ENCODE results near the gene E2F1.

E2F1 gene

GRCh38 chr20:33686100-33686983 lies at the start of gene E2F1:
TSS of gene E2F1 (minus strand) at chr20:33686385. CDS start at chr20:33686264, 121 bp downstream.
- DNase-seq: peak; percentile 91 to 96

DNA sequence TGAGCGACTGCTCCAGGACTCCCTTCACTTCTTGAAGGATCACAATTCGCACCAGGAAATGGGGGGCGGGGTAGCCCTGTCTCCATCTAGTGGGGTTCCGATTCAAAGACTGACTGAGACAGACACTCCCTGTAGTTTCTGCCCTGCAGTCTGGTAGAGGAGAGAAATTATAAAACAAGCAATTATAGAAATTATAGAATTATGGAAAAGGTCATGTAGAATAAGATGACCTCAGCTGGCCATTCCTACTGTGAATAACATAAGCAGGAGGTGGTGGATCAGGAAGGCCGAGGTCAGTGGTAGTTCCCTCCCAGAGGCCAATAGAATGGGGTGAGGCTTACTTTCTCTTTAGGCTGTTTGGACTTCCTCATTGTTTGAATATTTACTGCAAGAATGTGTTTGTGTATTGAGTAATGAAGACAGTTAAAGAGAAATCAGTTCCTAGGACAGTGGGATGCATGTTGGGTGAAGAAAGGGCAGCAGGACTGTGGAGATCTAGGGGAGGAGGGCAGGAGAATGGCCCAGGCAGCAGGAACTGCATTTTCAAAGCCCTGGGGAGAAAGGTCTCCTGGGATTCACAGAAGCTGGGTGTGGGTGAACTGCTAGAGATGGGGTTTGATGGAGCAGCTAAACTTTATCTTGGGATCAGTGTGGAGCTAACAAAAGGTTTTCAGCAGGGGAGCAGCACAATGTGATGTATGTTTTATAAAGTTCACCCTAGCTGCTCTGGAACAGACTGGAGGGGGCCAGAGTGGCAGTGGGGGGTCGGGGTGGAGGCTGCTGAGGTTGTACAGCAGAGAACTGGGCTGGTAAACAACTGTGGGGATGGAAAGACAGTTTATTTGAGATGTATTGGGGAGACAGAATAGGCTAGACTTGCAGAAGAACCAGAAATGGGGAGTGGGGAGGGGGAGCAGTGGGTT lies 47.7 kb upstream of the E2F1 start:
- DNase-seq: peak; percentile 85 to 92

GRCh38 chr20:33732166-33732970 lies 46.2 kb upstream of the E2F1 start:
- peak in 1 of 2 donors; percentile 14 for DNase-seq

DNA sequence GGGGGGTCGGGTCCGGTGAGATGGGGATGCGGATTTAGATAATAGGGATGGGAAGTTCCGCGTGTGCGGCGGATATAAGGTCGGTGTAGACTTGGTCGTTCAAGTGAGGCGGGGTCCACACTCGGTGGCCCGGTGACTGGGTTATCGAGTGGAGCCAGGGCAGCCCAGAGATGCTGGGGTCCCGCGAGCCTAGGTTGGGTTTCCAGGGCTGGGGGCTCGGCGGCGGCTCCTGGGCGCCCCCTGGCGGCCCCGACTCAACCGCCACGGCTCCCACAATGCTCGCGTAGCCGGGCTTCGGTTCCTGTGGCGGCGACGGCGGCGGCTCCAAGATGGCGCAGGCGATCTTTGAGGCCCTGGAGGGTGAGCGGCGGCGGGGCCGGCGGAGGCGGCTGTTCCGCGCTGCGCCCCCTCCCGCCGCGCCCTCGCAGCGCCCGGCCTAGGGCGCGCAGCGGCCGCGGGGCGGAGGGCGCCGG lies 45.5 kb upstream of the E2F1 start, which contains the start of gene ZNF341:
Gene ZNF341, plus strand, starts transcription at position 304 of the 473 bp plus-strand sequence. Its CDS starts 26 bp downstream, at position 330.
- peak; percentile 75 to 86 for DNase-seq

GRCh38 chr20:33730946-33731692 lies 44.9 kb upstream of the E2F1 start:
- no peak for DNase-seq

DNA sequence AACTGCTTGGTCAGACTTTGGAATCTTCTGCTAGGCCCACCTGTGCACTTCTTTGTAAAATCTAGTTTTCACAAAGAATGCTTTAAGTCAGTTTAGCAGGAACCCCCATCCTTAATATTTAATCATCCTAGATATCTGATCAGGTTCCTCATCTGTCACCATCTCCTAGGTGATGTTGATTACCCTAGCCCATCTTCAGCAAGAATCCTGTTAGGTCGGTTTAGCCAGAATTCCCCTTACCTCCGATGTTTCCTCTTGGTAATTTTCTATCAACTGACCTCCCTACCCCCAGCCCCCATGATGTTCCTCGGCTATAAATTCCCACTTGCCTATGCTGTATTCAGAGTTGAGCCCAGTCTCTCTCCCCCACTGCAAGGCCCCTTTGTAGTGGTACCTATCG lies 42.9 kb upstream of the E2F1 start:
- no peak for DNase-seq

- DNase-seq: no peak
These were observed 42.3 kb upstream of the E2F1 start for GRCh38 chr20:33728463-33728862.

DNA sequence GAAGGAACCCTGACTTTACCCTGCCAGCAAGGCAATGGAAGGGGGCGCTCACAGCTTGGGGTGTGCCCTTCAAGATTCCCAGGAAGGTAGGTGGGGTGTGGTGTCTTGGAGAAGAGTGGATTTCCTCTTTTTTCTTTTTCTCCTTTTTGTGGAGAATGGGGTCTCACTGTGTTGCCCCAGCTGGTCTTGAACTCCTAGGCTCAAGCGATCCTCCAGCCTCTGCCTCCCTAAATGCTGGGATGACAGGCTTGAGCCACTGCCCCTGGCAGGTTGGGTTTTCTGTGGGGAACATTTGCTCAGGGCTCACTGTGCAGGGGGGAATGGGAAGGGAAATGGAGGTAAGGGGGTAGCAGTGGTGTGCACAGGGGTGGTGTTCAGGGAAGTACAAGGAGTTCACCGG lies 41.6 kb upstream of the E2F1 start:
- no peak for DNase-seq

GRCh38 chr20:33727115-33727479 lies 40.9 kb upstream of the E2F1 start:
- no peak for DNase-seq

GRCh38 chr20:33725607-33726264 lies 39.6 kb upstream of the E2F1 start:
- no peak for DNase-seq

DNA sequence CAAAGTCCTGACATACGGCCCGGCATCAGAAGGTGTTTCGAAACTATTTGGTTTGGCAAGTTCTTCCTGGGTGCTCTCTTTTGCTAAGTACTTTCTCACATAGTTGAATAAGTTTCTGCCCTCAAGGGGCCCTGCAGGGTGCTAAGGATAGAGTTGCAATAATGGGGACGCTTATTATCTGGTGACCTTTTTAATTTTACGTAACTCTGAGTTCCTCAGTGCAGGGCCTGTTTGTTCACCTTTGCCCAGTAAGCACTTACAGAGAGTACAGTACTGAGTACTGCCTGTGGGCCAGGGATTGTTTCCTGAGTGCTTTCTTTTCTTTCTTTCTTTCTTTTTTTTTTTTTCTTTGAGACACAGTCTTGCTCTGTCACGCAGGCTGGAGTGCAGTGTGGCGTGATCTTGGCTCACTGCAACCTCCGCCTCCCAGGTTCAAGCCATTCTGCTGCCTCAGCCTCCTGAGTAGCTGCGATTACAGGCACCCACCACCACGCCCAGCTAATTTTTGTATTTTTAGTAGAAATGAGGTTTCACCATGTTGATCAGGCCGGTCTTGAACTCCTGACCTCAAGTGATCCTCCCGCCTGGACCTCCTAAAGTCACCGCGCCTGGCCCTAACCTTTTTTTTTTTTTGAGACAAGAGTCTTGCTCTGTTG lies 38.4 kb upstream of the E2F1 start:
- peak in 1 of 2 donors; percentile 37 for DNase-seq

DNA sequence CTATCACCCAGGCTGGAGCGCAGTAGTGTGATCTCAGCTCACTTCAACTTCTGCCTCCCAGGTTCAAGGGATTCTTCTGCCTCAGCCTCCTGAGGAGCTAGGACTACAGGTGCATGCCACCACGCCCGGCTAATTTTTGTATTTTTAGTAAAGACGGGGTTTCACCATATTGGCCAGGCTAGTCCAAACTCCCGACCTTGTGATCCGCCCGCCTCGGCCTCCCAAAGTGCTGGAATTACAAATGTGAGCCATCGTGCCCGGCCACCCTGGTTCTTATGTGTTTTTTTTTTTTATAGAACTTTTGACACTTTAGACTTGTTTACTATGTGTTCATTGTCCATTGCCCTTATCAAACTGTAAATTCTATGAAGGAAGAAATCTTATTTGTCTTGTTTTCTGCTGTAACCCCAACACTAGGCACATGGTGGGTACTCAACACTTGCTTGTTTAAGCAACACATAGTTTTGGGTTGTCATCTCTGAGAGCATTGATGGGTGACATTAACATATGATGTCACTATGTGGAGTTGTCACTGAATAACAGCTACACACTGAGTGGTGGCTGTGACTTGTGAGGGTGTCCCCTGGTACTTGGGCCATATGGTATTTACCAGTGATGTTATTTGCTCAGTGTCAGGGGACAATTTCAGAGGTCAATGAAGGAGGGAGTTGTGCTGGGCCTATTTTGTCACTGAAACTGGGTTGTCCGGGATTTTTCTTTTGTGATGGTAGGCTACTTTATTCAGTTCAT lies 35.4 kb upstream of the E2F1 start:
- DNase-seq: no peak

DNA sequence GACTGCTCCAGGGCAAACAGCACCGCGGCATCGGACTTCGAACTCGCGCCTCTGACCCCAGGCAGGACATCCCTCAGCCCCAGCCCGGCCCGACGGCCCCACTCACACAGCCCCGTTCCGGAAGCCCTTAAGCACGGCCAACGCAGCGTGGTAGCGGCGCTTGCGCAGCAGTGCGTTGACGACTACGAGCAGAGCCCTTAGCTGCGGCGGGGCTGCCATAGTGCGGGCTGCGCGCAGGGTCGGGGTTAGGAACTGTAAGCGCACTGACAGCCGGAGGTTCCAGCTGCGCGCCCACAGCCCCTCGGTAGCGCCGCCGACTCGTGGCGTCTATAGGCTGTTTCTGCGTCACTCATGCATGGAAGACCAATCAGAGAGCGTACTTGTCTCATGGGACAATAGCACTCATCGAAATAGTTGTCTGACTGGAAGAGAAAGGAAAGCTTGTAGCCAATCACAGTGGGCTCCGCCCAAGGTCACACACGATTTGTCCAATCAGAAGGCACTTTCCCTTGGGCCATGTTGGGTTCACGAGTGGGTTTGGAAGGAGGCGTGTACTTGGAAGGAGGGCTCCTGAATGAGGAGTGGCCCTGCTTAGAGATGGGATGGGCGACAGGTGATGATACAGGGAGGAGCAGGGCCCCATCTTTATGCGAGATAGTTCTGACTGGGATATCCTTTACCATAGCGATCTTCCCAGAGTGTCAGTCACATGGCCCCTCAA lies 34.0 kb upstream of the E2F1 start, which contains the start of gene PXMP4:
Gene PXMP4, minus strand, starts transcription at position 322 of the 721 bp plus-strand sequence. Its CDS starts 103 bp downstream, at position 219.
- peak; percentile 96 to 97 for DNase-seq

DNA sequence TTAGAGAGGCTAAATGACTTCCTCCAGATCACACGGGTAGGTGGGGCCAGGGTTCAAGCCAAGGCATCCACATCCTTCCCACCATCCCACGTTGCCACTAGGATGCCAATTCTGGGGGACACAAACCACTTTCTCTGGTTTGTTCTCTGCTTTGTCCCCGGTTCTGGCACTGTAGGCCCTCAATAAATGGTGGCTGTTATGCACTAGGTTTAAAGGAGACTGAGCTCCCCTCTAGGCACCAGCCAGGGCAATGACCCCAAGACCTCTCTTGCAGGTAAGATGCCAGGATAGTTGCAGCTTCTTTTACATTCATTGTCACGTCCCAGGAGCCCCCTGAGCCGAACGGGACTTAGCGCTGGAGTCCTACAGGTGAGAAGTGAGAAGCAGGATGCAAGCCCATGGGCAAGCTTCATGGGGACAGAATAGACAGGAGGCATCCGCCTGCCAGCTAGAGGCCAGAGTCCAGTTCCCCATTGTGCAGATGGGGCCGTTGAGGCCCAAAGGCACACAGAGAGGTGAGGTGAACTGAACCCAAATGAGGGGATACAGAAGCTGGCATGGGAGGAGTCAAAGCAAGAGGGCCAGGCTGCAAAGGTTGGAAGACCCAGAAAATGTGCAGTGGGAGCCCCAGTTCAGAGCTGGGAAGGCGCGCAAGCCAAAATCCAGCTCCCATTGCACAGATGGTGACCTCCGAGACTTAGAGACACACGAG lies 33.2 kb upstream of the E2F1 start:
- no peak for DNase-seq

DNA sequence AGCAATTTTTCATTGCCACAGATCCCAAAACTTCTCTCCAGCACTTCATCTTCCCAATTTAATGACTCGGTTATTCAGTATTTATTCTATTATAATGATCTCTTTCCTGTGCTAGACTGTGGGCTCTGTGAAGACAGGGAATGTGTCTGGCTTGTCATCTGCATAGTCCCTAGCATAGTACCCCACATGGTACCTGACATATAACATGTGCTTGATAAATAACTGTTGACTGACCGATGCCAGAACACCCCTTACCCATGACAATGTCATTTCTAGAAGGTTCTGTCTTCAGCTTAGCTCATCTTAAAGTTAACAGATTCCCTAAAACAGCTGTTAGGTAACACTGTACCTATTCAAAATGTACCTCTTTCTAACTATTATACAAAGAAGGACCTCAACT lies 30.3 kb upstream of the E2F1 start:
- DNase-seq: no peak

GRCh38 chr20:33713865-33714367 lies 27.7 kb upstream of the E2F1 start:
- DNase-seq: no peak

GRCh38 chr20:33711446-33711738 lies 25.2 kb upstream of the E2F1 start:
- DNase-seq: no peak

All from inflammatory macrophage treated with lipopolysaccharide for 1 hour (primary cell).